Esophagus muscularis mucosa (tissue), 4 donors: ENCODE results near the gene STX8. TPM values are rescaled to one million over a fixed set of nuclear protein-coding genes. Genes with fewer than 3 reads are reported as not detected.

Experiments used
- DNase-seq: peaks from one replicate; pipeline ENCODE4 v3.0.0-alpha.2; 2017; ENCODE audit errors: extremely low spot score
- H3K27ac ChIP-seq, 4 donors: fragments of 200-600 bp; sonication (generic); replicated peaks in 1 of 4; 1 replicate in 3 of 4; 2 replicates in 1 of 4; pipeline ENCODE4 v1.5.1; 2016 to 2019; ENCODE audit warnings: mild to moderate bottlenecking in 1 of 4
- H3K27me3 ChIP-seq, 4 donors: fragments of 200-600 bp; sonication (generic); one replicate each; pipeline versions ENCODE4 v1.5.1 to v1.6.0; 2016 to 2019
- H3K36me3 ChIP-seq, 4 donors: fragments of 200-600 bp; sonication (generic); one replicate each; pipeline ENCODE4 v1.5.1; 2016 to 2019
- H3K4me1 ChIP-seq, 4 donors: fragments of 200-600 bp; sonication (generic); one replicate each; pipeline ENCODE4 v1.5.1; 2016 to 2019
- H3K4me3 ChIP-seq, 4 donors: fragments of 200-600 bp; sonication (generic); 1 replicate in 2 of 4; 2 replicates in 2 of 4; pipeline ENCODE4 v1.5.1; 2016 to 2019; ENCODE audit warnings: mild to moderate bottlenecking in 4 of 4, moderate library complexity in 1 of 4
- H3K9me3 ChIP-seq, 4 donors: fragments of 200-600 bp; sonication (generic); 1 replicate in 3 of 4; 2 replicates in 1 of 4; pipeline ENCODE4 v1.5.1; 2016 to 2019
- EP300 ChIP-seq: sonication (generic); formaldehyde crosslinking; IDR thresholded peaks from one replicate; pipeline ENCODE4 v1.6.1; 2017; ENCODE audit warnings: antibody characterized with exemption
- POLR2A ChIP-seq: fragments of 450-650 bp; IDR thresholded peaks from one replicate; pipeline ENCODE4 v1.6.1; 2017; ENCODE audit warnings: antibody characterized with exemption, moderate library complexity, mild to moderate bottlenecking, low read depth
- POLR2AphosphoS5 ChIP-seq, 2 donors: sonication (generic); formaldehyde crosslinking; IDR thresholded peaks; one replicate each; pipeline ENCODE4 v1.6.1; 2017; ENCODE audit warnings: antibody characterized with exemption in 2 of 2
- WGBS: methylation state at CpG from one replicate; pipeline ENCODE4 v1.1.5; 2018; 5-methylcytosine and 5-hydroxymethylcytosine counted together
- intact Hi-C: fragments of 100-400 bp; cut with DNase I; formaldehyde crosslinking; loops from one replicate; pipeline ENCODE4 v1.15.1; 2023
- total RNA-seq, 4 donors: library from RNA; depleted of rRNA; stranded (reverse); fragments of >200 nt; gene quantifications; one replicate each; pipeline versions ENCODE4 v1.1.0 to v1.2.1, GENCODE V29; 2016
- TF ChIP-seq, protein P1 (sequence below), 3 experiments: fragments of 200-600 bp in 2 of 3; fragments of 450-650 bp in 1 of 3; sonication (generic) in 2 of 3; IDR thresholded peaks; one replicate each; pipeline ENCODE4 v1.5.1; 2017 to 2019; ENCODE audit warnings: antibody characterized with exemption in 3 of 3, mild to moderate bottlenecking in 2 of 3, moderate library complexity in 1 of 3

Gene STX8
- total RNA-seq, 4 donors from 2014 or later, result 83.9 to 104 (median 94.5) TPM

DNA sequence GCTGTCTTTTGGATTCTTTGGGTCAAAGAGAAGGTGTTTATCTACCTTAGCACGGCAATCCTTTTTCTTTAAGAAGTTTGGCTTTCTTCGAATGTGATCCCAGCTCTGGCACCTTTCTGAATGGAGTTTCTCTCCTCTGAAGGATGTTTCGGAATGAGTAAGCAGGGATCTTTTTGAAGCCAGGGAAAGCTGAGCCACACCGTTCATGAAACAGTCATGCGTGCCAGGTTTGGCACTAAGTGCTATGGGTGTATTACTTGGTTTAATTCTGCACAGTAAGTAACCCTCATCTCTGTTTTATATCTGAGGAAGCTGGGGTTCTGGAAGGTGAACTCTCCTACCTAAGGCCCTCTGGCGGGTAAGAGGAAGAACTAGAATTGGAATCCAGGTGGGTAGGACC is 319.8 kb downstream of the STX8 start:
- Histone ChIP-seq H3K4me1 (peaks cover 18 to 51% (median 39%) of the 10 kb centered on the region in 4 donors), H3K9me3 (no peaks in the 10 kb centered on the region), H3K27me3 (no peaks in the 10 kb centered on the region), H3K4me3 (no peak overlapping the region), H3K36me3 (no peaks in the 10 kb centered on the region), H3K27ac (peak overlapping the region in 2 of 4 donors; percentile 60 to 70)
- DNase-seq, result no peak
- TF ChIP-seq POLR2AphosphoS5 (IDR thresholded peaks at IDR 0.05), result no peak
- no peak for TF ChIP-seq POLR2A
- TF ChIP-seq, protein P1, sequence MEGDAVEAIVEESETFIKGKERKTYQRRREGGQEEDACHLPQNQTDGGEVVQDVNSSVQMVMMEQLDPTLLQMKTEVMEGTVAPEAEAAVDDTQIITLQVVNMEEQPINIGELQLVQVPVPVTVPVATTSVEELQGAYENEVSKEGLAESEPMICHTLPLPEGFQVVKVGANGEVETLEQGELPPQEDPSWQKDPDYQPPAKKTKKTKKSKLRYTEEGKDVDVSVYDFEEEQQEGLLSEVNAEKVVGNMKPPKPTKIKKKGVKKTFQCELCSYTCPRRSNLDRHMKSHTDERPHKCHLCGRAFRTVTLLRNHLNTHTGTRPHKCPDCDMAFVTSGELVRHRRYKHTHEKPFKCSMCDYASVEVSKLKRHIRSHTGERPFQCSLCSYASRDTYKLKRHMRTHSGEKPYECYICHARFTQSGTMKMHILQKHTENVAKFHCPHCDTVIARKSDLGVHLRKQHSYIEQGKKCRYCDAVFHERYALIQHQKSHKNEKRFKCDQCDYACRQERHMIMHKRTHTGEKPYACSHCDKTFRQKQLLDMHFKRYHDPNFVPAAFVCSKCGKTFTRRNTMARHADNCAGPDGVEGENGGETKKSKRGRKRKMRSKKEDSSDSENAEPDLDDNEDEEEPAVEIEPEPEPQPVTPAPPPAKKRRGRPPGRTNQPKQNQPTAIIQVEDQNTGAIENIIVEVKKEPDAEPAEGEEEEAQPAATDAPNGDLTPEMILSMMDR (IDR thresholded peaks at IDR 0.05), result no peak
- no peak for TF ChIP-seq EP300
- intact Hi-C loops, result loop anchor here (5.0 kb wide), 1 partner anchor 106 kb away; no protein-coding TSS in a partner anchor
- 63% methylated on average over 6 of the region's 6 CpGs for WGBS

DNA sequence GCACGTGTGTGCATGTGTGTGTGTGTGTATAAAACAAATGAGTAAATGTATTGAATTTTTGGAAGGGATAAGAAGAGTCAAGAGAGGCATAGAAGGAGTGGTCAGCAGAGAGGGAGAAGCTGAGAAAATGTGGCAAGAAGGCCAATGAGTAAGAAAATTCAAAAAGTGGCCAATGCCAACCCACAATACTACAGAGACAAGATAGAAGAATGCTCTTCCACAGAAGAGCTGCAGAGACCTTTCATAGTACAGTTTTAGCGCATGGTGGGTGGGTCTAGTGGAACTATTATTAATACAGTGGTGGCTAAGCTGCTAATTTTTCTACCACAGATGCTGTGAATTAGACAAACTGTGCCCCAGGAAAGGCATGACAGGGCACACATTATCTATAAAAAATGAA is 320.8 kb downstream of the STX8 start:
- TF ChIP-seq, protein P1 (IDR thresholded peaks at IDR 0.05), result no peak
- TF ChIP-seq POLR2A, result no peak
- no peak for TF ChIP-seq POLR2AphosphoS5 (IDR thresholded peaks at IDR 0.05)
- no peak for TF ChIP-seq EP300
- Histone ChIP-seq H3K36me3 (peaks cover 0 to 4% (median under 1%) of the 10 kb centered on the region in 4 donors), H3K27ac (no peak overlapping the region), H3K9me3 (no peaks in the 10 kb centered on the region), H3K4me3 (no peak overlapping the region), H3K27me3 (no peaks in the 10 kb centered on the region), H3K4me1 (peaks cover 18 to 42% (median 31%) of the 10 kb centered on the region in 4 donors)
- 96% methylated on average over 2 of the region's 2 CpGs for WGBS
- intact Hi-C loops, result loop anchor here (5.0 kb wide), 1 partner anchor 107 kb away; no protein-coding TSS in a partner anchor
- DNase-seq, result no peak

DNA sequence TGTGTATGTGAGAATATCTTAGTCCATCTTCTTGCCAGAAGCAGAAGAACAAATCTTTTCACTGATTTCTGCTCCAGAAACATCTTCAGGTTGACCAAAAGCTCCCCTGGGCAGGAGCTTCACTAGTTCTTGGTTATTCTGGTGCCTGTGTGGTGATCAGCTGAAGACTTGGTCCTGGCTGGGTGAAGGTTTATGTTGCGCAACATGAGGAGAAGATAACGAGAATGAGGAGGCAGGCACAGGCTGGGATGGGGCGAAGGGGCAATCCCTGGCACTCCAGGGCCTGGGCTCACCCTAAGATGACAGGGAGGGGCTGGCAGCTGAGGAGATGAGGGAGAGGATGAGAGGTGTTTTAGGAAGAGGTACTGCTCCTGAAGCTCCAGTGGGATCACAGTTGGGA is 322.3 kb downstream of the STX8 start:
- Histone ChIP-seq H3K27me3 (no peaks in the 10 kb centered on the region), H3K36me3 (peaks cover 0 to 12% (median 9%) of the 10 kb centered on the region in 4 donors), H3K9me3 (no peaks in the 10 kb centered on the region), H3K27ac (no peak overlapping the region), H3K4me1 (peaks cover 14 to 41% (median 21%) of the 10 kb centered on the region in 4 donors), H3K4me3 (no peak overlapping the region)
- 94% methylated on average over 3 of the region's 3 CpGs for WGBS
- TF ChIP-seq POLR2AphosphoS5 (IDR thresholded peaks at IDR 0.05), result no peak
- TF ChIP-seq POLR2A, result no peak
- TF ChIP-seq EP300, result no peak
- TF ChIP-seq, protein P1 (IDR thresholded peaks at IDR 0.05), result no peak
- intact Hi-C loops, result no loop called here
- DNase-seq, result no peak

DNA sequence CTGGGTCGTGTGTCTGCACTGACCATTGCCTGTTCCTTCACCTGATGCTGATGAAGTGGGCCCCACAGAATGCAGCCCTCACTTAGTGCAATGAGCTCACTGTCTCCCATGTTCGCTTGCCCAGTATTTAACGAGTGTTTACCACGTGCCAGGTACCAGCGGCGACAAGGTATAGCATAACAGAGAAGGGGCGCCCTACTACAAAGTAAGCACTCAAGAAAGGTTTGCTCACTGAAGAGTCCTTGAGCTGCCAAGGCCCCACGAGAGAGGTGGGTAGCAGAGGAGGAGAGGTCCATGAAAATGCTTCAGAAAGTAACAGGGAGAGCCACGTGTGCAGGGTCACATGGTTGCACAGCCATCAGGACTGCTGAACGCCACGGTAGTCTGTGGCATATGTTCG is 324.3 kb downstream of the STX8 start:
- intact Hi-C loops, result no loop called here
- TF ChIP-seq POLR2AphosphoS5 (IDR thresholded peaks at IDR 0.05) (no peak), EP300 (no peak)
- TF ChIP-seq, protein P1 (IDR thresholded peaks at IDR 0.05), result no peak
- no peak overlapping the region for H3K4me3 ChIP-seq
- H3K27ac ChIP-seq, result no peak overlapping the region
- no peaks in the 10 kb centered on the region for H3K27me3 ChIP-seq
- DNase-seq, result no peak
- H3K4me1 ChIP-seq, result peaks cover 0 to 41% (median 22%) of the 10 kb centered on the region in 4 donors
- no peaks in the 10 kb centered on the region for H3K9me3 ChIP-seq
- peaks cover 0 to 15% (median 10%) of the 10 kb centered on the region in 4 donors for H3K36me3 ChIP-seq
- 91% methylated on average over 12 of the region's 12 CpGs for WGBS
